ENCODE data around the gene NR6A1.
A peak's percentile ranks its signal among the peaks of the same experiment; 100 is the strongest.

The NR6A1 gene

DNA sequence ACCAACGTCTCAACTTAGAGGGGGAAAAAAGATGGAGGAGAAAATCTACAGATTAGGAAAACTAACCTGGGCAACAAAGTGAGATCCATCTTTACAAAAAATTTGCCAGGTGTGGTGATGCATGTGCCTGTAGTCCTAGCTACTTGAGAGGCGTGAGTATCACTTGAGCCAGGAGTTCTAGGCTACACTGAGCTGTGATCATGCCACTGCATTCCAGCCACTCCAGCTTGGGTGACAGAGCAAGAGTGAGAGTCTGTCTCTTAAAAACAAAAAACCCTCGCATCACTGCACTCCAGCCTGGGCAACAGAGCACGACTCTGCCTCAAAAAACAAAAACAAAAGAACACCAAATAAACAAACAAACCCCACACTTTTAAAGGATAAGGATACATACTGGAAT is 165.9 kb downstream of the NR6A1 start:
- Histone ChIP-seq H3K4me1 (ENCODE audit: control insufficient read depth, insufficient read depth, low read length) (0 out of 2 replicates have a peak, but pooled peaks cover 2% of the 10 kb centered on the region), H3K27me3 (ENCODE audit: control insufficient read depth, insufficient read depth, low read length) (no peaks in the 10 kb centered on the region), H3K36me3 (ENCODE audit: control insufficient read depth, insufficient read depth, low read length) (no peaks in the 10 kb centered on the region)

DNA sequence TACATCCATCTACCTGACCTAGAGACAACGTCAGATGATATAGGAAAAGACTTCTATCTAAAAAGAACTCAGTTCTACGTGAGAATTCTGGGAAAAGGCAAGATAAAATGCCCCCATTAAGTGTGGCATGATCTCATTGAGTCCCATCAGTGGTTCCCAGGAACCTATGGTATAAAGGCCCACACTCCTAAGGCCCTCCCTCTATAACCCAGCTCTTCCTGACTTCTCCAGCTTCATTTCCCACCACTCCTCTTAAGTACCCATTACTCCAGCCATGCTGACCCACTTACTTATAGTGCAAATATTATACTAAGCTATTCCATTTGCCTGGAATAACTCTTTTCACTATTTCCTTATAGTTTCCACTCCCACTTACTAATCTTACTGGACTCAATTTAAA is 168.5 kb downstream of the NR6A1 start:
- no peaks in the 10 kb centered on the region for H3K27me3 ChIP-seq (ENCODE audit: control insufficient read depth, insufficient read depth, low read length)
- H3K4me1 ChIP-seq (ENCODE audit: control insufficient read depth, insufficient read depth, low read length) = 0 out of 2 replicates have a peak, but pooled peaks cover 2% of the 10 kb centered on the region
- no peak overlapping the region for H3K4me3 ChIP-seq (ENCODE audit: low read depth, low read length)
- no peak overlapping the region for H3K9ac ChIP-seq (ENCODE audit: low read depth, low read length)
- H3K9me3 ChIP-seq (ENCODE audit: control insufficient read depth, insufficient read depth, low read length) = no peaks in the 10 kb centered on the region
- no peak overlapping the region for H3K27ac ChIP-seq (ENCODE audit: low read depth, low read length)
- H3K36me3 ChIP-seq (ENCODE audit: control insufficient read depth, insufficient read depth, low read length) = no peaks in the 10 kb centered on the region

More for the DNA sequence above, 165.9 kb downstream of the NR6A1 start:
- Histone ChIP-seq H3K4me3 (ENCODE audit: low read depth, low read length) (no peak overlapping the region), H3K9me3 (ENCODE audit: control insufficient read depth, insufficient read depth, low read length) (no peaks in the 10 kb centered on the region), H3K9ac (ENCODE audit: low read depth, low read length) (no peak overlapping the region), H3K27ac (ENCODE audit: low read depth, low read length) (no peak overlapping the region)

DNA sequence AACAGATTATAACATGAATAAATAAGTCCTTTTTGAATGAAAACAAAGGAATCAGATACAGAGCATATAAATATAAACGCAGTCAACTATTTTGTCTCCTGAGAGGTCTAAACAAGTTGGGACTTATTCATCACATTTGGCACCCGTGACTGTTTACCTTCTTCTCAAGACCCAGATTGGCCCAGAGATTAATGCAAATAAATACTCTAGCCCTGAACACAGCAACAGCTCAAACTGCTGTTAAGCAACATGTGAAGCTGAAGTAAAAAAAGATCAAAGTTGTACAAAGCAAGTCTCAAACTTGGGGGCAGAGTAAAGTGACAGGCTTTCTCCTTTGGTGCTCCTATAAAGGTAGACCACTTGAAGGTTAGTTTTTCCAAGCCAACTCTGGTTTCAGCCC is 168.9 kb downstream of the NR6A1 start:
- peaks cover 6% of the 10 kb centered on the region; the same call in 1 of the 2 replicates for H3K4me1 ChIP-seq (ENCODE audit: control insufficient read depth, insufficient read depth, low read length)
- H3K9me3 ChIP-seq (ENCODE audit: control insufficient read depth, insufficient read depth, low read length) = no peaks in the 10 kb centered on the region
- no peaks in the 10 kb centered on the region for H3K27me3 ChIP-seq (ENCODE audit: control insufficient read depth, insufficient read depth, low read length)
- H3K36me3 ChIP-seq (ENCODE audit: control insufficient read depth, insufficient read depth, low read length) = no peaks in the 10 kb centered on the region
- no peak overlapping the region for H3K9ac ChIP-seq (ENCODE audit: low read depth, low read length)
- no peak overlapping the region for H3K4me3 ChIP-seq (ENCODE audit: low read depth, low read length)
- H3K27ac ChIP-seq (ENCODE audit: low read depth, low read length) = no peak overlapping the region

DNA sequence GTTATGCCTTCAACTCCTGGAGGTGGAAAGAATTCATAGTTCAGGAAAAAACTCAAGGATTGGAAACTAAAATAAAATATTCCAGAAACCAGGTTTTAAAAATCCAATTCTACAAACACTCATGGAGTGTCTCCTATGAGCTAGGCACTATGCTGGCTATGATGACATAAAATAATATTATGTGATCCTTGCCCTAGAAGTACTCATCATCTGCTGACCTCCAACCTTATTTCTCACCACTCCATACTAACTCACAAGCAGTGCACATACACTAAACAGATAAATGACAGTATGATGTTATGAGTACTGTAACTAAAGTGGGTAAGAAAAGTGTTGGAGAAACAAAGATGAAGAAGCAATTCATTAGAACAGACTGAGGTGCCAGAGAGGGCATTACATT is 170.7 kb downstream of the NR6A1 start:
- no peaks in the 10 kb centered on the region for H3K9me3 ChIP-seq (ENCODE audit: control insufficient read depth, insufficient read depth, low read length)
- no peak overlapping the region for H3K4me3 ChIP-seq (ENCODE audit: low read depth, low read length)
- no peak overlapping the region for H3K27ac ChIP-seq (ENCODE audit: low read depth, low read length)
- no peaks in the 10 kb centered on the region for H3K27me3 ChIP-seq (ENCODE audit: control insufficient read depth, insufficient read depth, low read length)
- no peak overlapping the region for H3K9ac ChIP-seq (ENCODE audit: low read depth, low read length)
- peaks cover 24% of the 10 kb centered on the region for H3K4me1 ChIP-seq (ENCODE audit: control insufficient read depth, insufficient read depth, low read length)
- no peaks in the 10 kb centered on the region for H3K36me3 ChIP-seq (ENCODE audit: control insufficient read depth, insufficient read depth, low read length)

DNA sequence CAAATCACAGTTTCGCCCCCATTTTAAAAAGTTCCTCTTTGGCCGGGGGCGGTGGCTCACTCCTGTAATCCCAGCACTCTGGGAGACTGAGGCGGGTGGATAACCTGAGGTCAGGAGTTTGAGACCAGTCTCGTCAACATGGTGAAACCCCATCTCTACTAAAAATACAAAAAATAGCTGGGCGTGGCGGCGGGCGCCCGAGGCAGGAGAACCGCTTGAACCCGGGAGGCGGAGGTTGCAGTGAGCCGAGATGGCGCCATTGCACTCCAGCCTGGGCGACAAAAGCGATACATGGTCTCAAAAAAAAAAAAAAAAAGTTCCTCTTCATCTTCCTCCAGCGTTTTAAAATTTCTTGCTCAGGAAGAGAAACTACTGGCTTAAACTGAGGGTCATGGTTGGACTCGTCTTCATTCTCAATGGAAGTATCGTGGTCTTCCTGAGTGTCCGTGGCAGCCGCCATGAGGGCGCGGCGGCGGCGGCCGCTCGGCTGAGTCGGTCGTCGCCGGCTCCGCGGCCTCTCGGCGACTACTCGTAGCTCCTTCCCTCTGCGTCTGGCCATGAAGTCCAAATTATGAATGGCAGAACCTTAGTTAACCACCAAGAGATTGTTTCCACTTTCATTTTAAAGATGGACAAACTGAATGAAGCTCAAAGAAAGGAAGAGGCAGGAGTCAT is 171.9 kb downstream of the NR6A1 start:
- H3K9me3 ChIP-seq (ENCODE audit: control insufficient read depth, insufficient read depth, low read length) = no peaks in the 10 kb centered on the region
- H3K4me3 ChIP-seq (ENCODE audit: low read depth, low read length) = no peak overlapping the region
- H3K4me1 ChIP-seq (ENCODE audit: control insufficient read depth, insufficient read depth, low read length) = peaks cover 35% of the 10 kb centered on the region
- no peaks in the 10 kb centered on the region for H3K27me3 ChIP-seq (ENCODE audit: control insufficient read depth, insufficient read depth, low read length)
- no peaks in the 10 kb centered on the region for H3K36me3 ChIP-seq (ENCODE audit: control insufficient read depth, insufficient read depth, low read length)
- H3K9ac ChIP-seq (ENCODE audit: low read depth, low read length) = no peak overlapping the region
- no peak overlapping the region for H3K27ac ChIP-seq (ENCODE audit: low read depth, low read length)

DNA sequence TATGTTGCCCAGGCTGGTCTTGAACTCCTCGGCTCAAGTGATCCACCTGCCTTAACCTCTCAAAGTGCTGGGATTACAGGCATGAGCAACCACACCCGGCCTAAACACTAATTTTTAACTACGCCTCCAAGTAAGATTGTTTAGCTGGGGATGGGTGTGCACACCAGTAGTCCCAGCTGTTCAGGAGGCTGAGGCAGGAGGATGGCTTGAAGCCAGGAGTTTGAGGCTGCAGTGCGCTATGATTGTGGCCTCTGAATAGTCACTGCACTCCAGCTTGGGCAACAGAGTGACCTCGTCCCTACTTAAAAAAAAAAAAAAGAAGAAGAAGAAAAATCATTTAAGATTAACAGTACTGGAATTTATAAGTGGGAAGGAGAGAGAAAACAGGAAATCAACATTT is 173.1 kb downstream of the NR6A1 start:
- Histone ChIP-seq H3K4me1 (ENCODE audit: control insufficient read depth, insufficient read depth, low read length) (peaks cover 44% of the 10 kb centered on the region), H3K27ac (ENCODE audit: low read depth, low read length) (no peak overlapping the region)

DNA sequence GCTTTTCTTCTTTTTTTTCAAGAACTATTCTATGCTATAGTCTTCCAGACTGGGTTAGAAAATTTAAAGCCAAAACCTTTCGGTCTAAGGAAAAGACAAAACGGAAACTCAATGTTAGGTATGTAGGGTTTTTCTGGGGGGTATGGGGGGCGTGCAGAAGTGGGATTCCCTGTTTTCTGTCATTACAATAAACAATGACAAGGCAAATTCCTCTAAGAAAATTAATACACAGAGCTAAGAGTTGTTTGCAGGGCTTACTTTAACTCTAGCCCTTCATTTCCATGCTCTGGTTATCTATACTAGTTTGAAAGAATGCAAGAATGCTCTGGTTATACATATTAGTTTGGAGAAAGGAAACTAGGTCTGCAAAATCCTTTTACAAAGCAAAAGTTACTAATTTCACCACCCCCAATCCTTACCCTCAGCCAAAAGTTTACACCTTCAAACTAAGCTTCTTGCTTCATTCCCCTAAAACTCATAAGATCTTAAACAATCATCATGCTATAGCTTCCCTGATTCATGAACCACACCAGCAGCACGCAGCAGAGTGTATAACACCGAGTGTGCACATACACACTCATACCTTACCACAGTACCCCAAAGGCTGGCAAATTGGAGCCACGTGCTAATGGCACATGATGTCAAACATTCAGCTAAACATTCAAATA is 174.8 kb downstream of the NR6A1 start:
- Histone ChIP-seq H3K27me3 (ENCODE audit: control insufficient read depth, insufficient read depth, low read length) (no peaks in the 10 kb centered on the region), H3K9me3 (ENCODE audit: control insufficient read depth, insufficient read depth, low read length) (no peaks in the 10 kb centered on the region), H3K4me1 (ENCODE audit: control insufficient read depth, insufficient read depth, low read length) (peaks cover 61% of the 10 kb centered on the region), H3K36me3 (ENCODE audit: control insufficient read depth, insufficient read depth, low read length) (no peaks in the 10 kb centered on the region), H3K27ac (ENCODE audit: low read depth, low read length) (peak overlapping the region; percentile 98), H3K4me3 (ENCODE audit: low read depth, low read length) (no peak overlapping the region), H3K9ac (ENCODE audit: low read depth, low read length) (peak overlapping the region; percentile 46; the same call in 1 of the 2 replicates)

More for the DNA sequence above, 173.1 kb downstream of the NR6A1 start:
- Histone ChIP-seq H3K27me3 (ENCODE audit: control insufficient read depth, insufficient read depth, low read length) (no peaks in the 10 kb centered on the region), H3K9ac (ENCODE audit: low read depth, low read length) (no peak overlapping the region), H3K4me3 (ENCODE audit: low read depth, low read length) (no peak overlapping the region), H3K9me3 (ENCODE audit: control insufficient read depth, insufficient read depth, low read length) (no peaks in the 10 kb centered on the region), H3K36me3 (ENCODE audit: control insufficient read depth, insufficient read depth, low read length) (no peaks in the 10 kb centered on the region)

DNA sequence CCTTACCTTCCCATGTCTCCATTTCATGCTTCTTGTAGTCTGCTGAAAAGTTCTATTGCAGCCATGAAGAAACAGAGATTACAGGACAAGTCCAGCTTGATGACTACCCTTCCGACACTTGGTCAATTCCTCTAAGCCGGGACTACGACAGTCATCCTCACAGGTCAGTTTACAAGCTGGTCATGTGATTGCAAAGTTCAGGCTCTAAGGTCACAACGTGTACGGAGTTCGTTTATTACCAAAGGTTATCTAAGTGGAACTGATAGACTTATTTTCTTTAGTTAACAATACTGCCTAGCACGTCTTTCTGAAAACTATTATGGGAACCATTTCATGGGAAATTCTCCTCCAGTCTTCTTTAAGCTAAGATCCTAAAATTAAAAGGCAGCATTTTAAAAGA is 175.4 kb downstream of the NR6A1 start:
- Histone ChIP-seq H3K4me1 (ENCODE audit: control insufficient read depth, insufficient read depth, low read length) (peaks cover 67% of the 10 kb centered on the region), H3K9ac (ENCODE audit: low read depth, low read length) (peak overlapping the region; percentile 46; the same call in 1 of the 2 replicates), H3K4me3 (ENCODE audit: low read depth, low read length) (peak overlapping the region; percentile 36), H3K27me3 (ENCODE audit: control insufficient read depth, insufficient read depth, low read length) (no peaks in the 10 kb centered on the region), H3K36me3 (ENCODE audit: control insufficient read depth, insufficient read depth, low read length) (no peaks in the 10 kb centered on the region), H3K27ac (ENCODE audit: low read depth, low read length) (peak overlapping the region; percentile 98), H3K9me3 (ENCODE audit: control insufficient read depth, insufficient read depth, low read length) (no peaks in the 10 kb centered on the region)

DNA sequence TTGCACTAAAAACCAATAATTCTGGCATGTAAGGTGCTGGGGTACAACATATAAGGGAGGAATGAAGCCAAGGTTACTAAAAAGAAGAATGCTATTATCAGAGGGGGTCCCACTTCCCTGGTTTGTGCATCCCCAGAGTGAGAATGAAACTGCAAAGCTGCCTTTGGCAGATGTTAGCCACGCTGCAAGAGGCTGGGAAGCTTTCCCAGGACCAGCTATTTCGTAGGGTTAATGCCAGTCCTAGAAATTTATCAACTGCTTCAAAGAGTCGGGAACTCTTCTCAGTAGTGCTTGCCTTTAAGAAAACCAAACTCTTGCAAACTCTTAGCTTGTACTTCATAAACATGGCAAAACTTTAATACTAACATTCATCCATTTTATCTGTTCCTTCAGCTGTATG is 176.4 kb downstream of the NR6A1 start:
- Histone ChIP-seq H3K9me3 (ENCODE audit: control insufficient read depth, insufficient read depth, low read length) (no peaks in the 10 kb centered on the region), H3K36me3 (ENCODE audit: control insufficient read depth, insufficient read depth, low read length) (no peaks in the 10 kb centered on the region), H3K27ac (ENCODE audit: low read depth, low read length) (peak overlapping the region; percentile 98), H3K4me1 (ENCODE audit: control insufficient read depth, insufficient read depth, low read length) (peaks cover 74% of the 10 kb centered on the region), H3K27me3 (ENCODE audit: control insufficient read depth, insufficient read depth, low read length) (no peaks in the 10 kb centered on the region), H3K4me3 (ENCODE audit: low read depth, low read length) (peak overlapping the region; percentile 61), H3K9ac (ENCODE audit: low read depth, low read length) (peak overlapping the region; percentile 63)

DNA sequence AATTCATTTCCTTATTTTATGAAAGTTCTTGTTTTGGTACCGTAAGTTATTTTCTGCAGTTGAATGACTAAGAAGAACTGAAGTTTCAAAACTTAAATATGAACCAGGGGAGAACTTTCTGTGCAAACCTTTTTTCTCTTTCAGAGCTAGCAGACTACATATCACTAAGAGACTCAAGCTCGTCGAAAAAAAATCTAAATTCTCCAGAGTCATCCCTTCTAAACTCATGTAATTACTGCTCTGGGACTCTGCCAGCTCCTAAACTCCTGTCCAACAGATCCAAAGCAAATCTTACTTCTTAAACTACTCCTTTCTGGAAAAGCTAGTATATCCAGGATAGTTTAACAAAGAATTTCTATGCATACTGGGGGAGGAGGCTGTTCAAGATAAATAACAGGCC is 176.9 kb downstream of the NR6A1 start:
- no peaks in the 10 kb centered on the region for H3K9me3 ChIP-seq (ENCODE audit: control insufficient read depth, insufficient read depth, low read length)
- no peaks in the 10 kb centered on the region for H3K27me3 ChIP-seq (ENCODE audit: control insufficient read depth, insufficient read depth, low read length)
- peak overlapping the region; percentile 63 for H3K9ac ChIP-seq (ENCODE audit: low read depth, low read length)
- H3K36me3 ChIP-seq (ENCODE audit: control insufficient read depth, insufficient read depth, low read length) = no peaks in the 10 kb centered on the region
- peaks cover 74% of the 10 kb centered on the region for H3K4me1 ChIP-seq (ENCODE audit: control insufficient read depth, insufficient read depth, low read length)
- H3K27ac ChIP-seq (ENCODE audit: low read depth, low read length) = peak overlapping the region; percentile 98
- peak overlapping the region; percentile 61 for H3K4me3 ChIP-seq (ENCODE audit: low read depth, low read length)

DNA sequence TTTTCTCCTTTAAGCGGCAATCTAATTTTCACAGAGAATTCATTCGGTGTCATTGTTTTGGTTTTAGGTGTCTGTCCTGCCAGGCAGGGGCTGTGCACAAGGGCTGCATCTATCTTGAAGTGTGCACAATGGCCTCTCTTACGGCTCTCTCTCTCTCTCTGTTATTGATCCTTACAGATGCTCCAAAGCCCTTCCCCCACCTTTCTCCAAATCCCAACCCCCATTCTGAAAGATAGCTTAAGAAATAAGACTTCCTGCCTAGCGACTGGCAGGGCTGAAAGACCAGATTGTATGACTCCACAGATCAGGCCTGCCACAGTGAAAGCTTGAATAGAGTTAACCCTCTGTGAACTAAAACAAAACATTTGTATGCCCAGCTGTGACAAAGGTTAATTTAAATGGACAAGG is 177.5 kb downstream of the NR6A1 start:
- Histone ChIP-seq H3K4me1 (ENCODE audit: control insufficient read depth, insufficient read depth, low read length) (peaks cover 74% of the 10 kb centered on the region), H3K36me3 (ENCODE audit: control insufficient read depth, insufficient read depth, low read length) (no peaks in the 10 kb centered on the region), H3K4me3 (ENCODE audit: low read depth, low read length) (peak overlapping the region; percentile 61), H3K9ac (ENCODE audit: low read depth, low read length) (peak overlapping the region; percentile 63), H3K27me3 (ENCODE audit: control insufficient read depth, insufficient read depth, low read length) (no peaks in the 10 kb centered on the region), H3K9me3 (ENCODE audit: control insufficient read depth, insufficient read depth, low read length) (no peaks in the 10 kb centered on the region), H3K27ac (ENCODE audit: low read depth, low read length) (peak overlapping the region; percentile 98)

Measured in HUES48 (cell line).